HG02981 (cell line): ENCODE data around the gene PHOX2B.

Experiments used
- ATAC-seq: cut with Tn5 transposase; IDR thresholded peaks from one replicate; pipeline ENCODE4 v1.9.1; 2021; ENCODE audit warnings: mild to moderate bottlenecking, moderate library complexity; ENCODE audit not compliant: unreplicated experiment

PHOX2B gene

GRCh38 chr4:41748571-41749475 lies at the start of gene PHOX2B:
PHOX2B (minus strand) TSS chr4:41748725; CDS start chr4:41748610, 115 bp downstream.
- ATAC-seq = no peak

GRCh38 chr4:41797260-41797659 lies 48.7 kb upstream of the PHOX2B start:
- no peak for ATAC-seq

- ATAC-seq = no peak
Measured at GRCh38 chr4:41796545-41797210, 48.2 kb upstream of the PHOX2B start.

- no peak for ATAC-seq
Measured at GRCh38 chr4:41795796-41796385, 47.4 kb upstream of the PHOX2B start.

- no peak for ATAC-seq
Measured at GRCh38 chr4:41792166-41792565, 43.6 kb upstream of the PHOX2B start.

GRCh38 chr4:41791557-41791956 lies 43.0 kb upstream of the PHOX2B start:
- ATAC-seq = no peak

- no peak for ATAC-seq
Measured at GRCh38 chr4:41787931-41788330, 39.4 kb upstream of the PHOX2B start.

GRCh38 chr4:41785665-41786064 lies 37.1 kb upstream of the PHOX2B start:
- no peak for ATAC-seq

GRCh38 chr4:41784191-41784979 lies 35.9 kb upstream of the PHOX2B start:
- ATAC-seq = no peak

- ATAC-seq = no peak
Measured at GRCh38 chr4:41776466-41776865, 27.9 kb upstream of the PHOX2B start.

GRCh38 chr4:41763729-41764128 lies 15.2 kb upstream of the PHOX2B start:
- ATAC-seq = no peak

GRCh38 chr4:41758884-41759283 lies 10.4 kb upstream of the PHOX2B start:
- ATAC-seq = no peak

- no peak for ATAC-seq
Measured at GRCh38 chr4:41757521-41758156, 9.1 kb upstream of the PHOX2B start.

- no peak for ATAC-seq
Measured at GRCh38 chr4:41753942-41754341, 5.4 kb upstream of the PHOX2B start.

GRCh38 chr4:41752081-41752836 lies 3.7 kb upstream of the PHOX2B start:
- ATAC-seq = no peak

GRCh38 chr4:41751449-41752061 lies 3.0 kb upstream of the PHOX2B start:
- ATAC-seq = no peak

- ATAC-seq = no peak
Measured at GRCh38 chr4:41750626-41751448, 2.3 kb upstream of the PHOX2B start.

- no peak for ATAC-seq
Measured at GRCh38 chr4:41750121-41750625, 1.6 kb upstream of the PHOX2B start.
